ENCODE measurements around the gene CDKN2B-AS1. TPM values are rescaled to one million over a fixed set of nuclear protein-coding genes. Genes with fewer than 3 reads are reported as not detected.
A peak's percentile ranks its signal among the peaks of the same experiment; 100 is the strongest.

CDKN2B-AS1 gene
- total RNA-seq, 1 experiment from 2014 or later: 8.4 TPM

- Histone ChIP-seq H3K27ac (no peak overlapping the region), H3K4me1 (peaks cover 3% of the 10 kb centered on the region), H3K9me3 (replicated peaks) (no peaks in the 10 kb centered on the region), H3K4me3 (no peak overlapping the region), H3K36me3 (no peaks in the 10 kb centered on the region), H3K27me3 (no peaks in the 10 kb centered on the region)
- DNase-seq: no peak
Observed at GRCh38 chr9:22114956-22115355, 120.4 kb downstream of the CDKN2B-AS1 start.

GRCh38 chr9:22116758-22117157 is 122.2 kb downstream of the CDKN2B-AS1 start:
- Histone ChIP-seq H3K27ac (no peak overlapping the region), H3K4me3 (no peak overlapping the region), H3K4me1 (peaks cover 3% of the 10 kb centered on the region)

GRCh38 chr9:22117511-22118384 is 123.2 kb downstream of the CDKN2B-AS1 start:
- no peaks in the 10 kb centered on the region for H3K27me3 ChIP-seq
- peaks cover 3% of the 10 kb centered on the region for H3K4me1 ChIP-seq
- H3K36me3 ChIP-seq: no peaks in the 10 kb centered on the region
- no peak overlapping the region for H3K4me3 ChIP-seq
- no peak for DNase-seq
- no peak overlapping the region for H3K27ac ChIP-seq
- H3K9me3 ChIP-seq (replicated peaks): no peaks in the 10 kb centered on the region

More at GRCh38 chr9:22116758-22117157, 122.2 kb downstream of the CDKN2B-AS1 start:
- H3K36me3 ChIP-seq: no peaks in the 10 kb centered on the region
- DNase-seq: no peak
- no peaks in the 10 kb centered on the region for H3K9me3 ChIP-seq (replicated peaks)
- no peaks in the 10 kb centered on the region for H3K27me3 ChIP-seq

- Histone ChIP-seq H3K4me1 (peaks cover 3% of the 10 kb centered on the region), H3K27me3 (no peaks in the 10 kb centered on the region), H3K9me3 (replicated peaks) (no peaks in the 10 kb centered on the region), H3K4me3 (no peak overlapping the region), H3K36me3 (no peaks in the 10 kb centered on the region), H3K27ac (no peak overlapping the region)
- no peak for DNase-seq
Observed at GRCh38 chr9:22118810-22119521, 124.4 kb downstream of the CDKN2B-AS1 start.

GRCh38 chr9:22119522-22120158 is 125.0 kb downstream of the CDKN2B-AS1 start:
- H3K9me3 ChIP-seq (replicated peaks): no peaks in the 10 kb centered on the region
- DNase-seq: peak in 1 of 2 experiments; percentile 49

GRCh38 chr9:22120159-22120549 is 125.6 kb downstream of the CDKN2B-AS1 start:
- Histone ChIP-seq H3K27me3 (no peaks in the 10 kb centered on the region), H3K4me1 (peaks cover 7% of the 10 kb centered on the region; the same call in 1 of the 2 replicates), H3K9me3 (replicated peaks) (no peaks in the 10 kb centered on the region), H3K4me3 (no peak overlapping the region), H3K36me3 (no peaks in the 10 kb centered on the region), H3K27ac (no peak overlapping the region)
- DNase-seq: no peak

More at GRCh38 chr9:22119522-22120158, 125.0 kb downstream of the CDKN2B-AS1 start:
- Histone ChIP-seq H3K4me3 (no peak overlapping the region), H3K27ac (no peak overlapping the region), H3K36me3 (no peaks in the 10 kb centered on the region), H3K4me1 (peaks cover 6% of the 10 kb centered on the region), H3K27me3 (no peaks in the 10 kb centered on the region)

GRCh38 chr9:22120595-22120994 is 126.0 kb downstream of the CDKN2B-AS1 start:
- Histone ChIP-seq H3K27ac (no peak overlapping the region), H3K27me3 (no peaks in the 10 kb centered on the region), H3K4me1 (peaks cover 7% of the 10 kb centered on the region; the same call in 1 of the 2 replicates), H3K4me3 (no peak overlapping the region), H3K9me3 (replicated peaks) (no peaks in the 10 kb centered on the region), H3K36me3 (no peaks in the 10 kb centered on the region)
- DNase-seq: no peak

- H3K27ac ChIP-seq: no peak overlapping the region
- H3K36me3 ChIP-seq: no peaks in the 10 kb centered on the region
- no peak overlapping the region for H3K4me3 ChIP-seq
- peaks cover 7% of the 10 kb centered on the region; the same call in 1 of the 2 replicates for H3K4me1 ChIP-seq
- DNase-seq: peak; percentile 24 to 45
- H3K27me3 ChIP-seq: no peaks in the 10 kb centered on the region
- no peaks in the 10 kb centered on the region for H3K9me3 ChIP-seq (replicated peaks)
Observed at GRCh38 chr9:22124263-22125011, 129.8 kb downstream of the CDKN2B-AS1 start.

- Histone ChIP-seq H3K4me3 (no peak overlapping the region), H3K27ac (no peak overlapping the region), H3K27me3 (no peaks in the 10 kb centered on the region), H3K9me3 (replicated peaks) (no peaks in the 10 kb centered on the region), H3K4me1 (peaks cover 7% of the 10 kb centered on the region), H3K36me3 (no peaks in the 10 kb centered on the region)
- DNase-seq: no peak
Observed at GRCh38 chr9:22129133-22129532, 134.5 kb downstream of the CDKN2B-AS1 start.

- Histone ChIP-seq H3K27me3 (no peaks in the 10 kb centered on the region), H3K27ac (no peak overlapping the region), H3K36me3 (no peaks in the 10 kb centered on the region), H3K4me3 (no peak overlapping the region), H3K4me1 (peaks cover 4% of the 10 kb centered on the region), H3K9me3 (replicated peaks) (no peaks in the 10 kb centered on the region)
- DNase-seq: no peak
Observed at GRCh38 chr9:22129633-22130032, 135.0 kb downstream of the CDKN2B-AS1 start.

GRCh38 chr9:22131817-22132216 is 137.2 kb downstream of the CDKN2B-AS1 start:
- Histone ChIP-seq H3K4me3 (no peak overlapping the region), H3K36me3 (no peaks in the 10 kb centered on the region), H3K9me3 (replicated peaks) (no peaks in the 10 kb centered on the region), H3K27me3 (no peaks in the 10 kb centered on the region), H3K4me1 (peaks cover 6% of the 10 kb centered on the region), H3K27ac (no peak overlapping the region)
- DNase-seq: no peak

- DNase-seq: no peak
- Histone ChIP-seq H3K4me1 (peaks cover 6% of the 10 kb centered on the region), H3K27me3 (no peaks in the 10 kb centered on the region), H3K27ac (no peak overlapping the region), H3K9me3 (replicated peaks) (no peaks in the 10 kb centered on the region), H3K36me3 (no peaks in the 10 kb centered on the region), H3K4me3 (no peak overlapping the region)
Observed at GRCh38 chr9:22134390-22134789, 139.8 kb downstream of the CDKN2B-AS1 start.

GRCh38 chr9:22136461-22137096 is 142.0 kb downstream of the CDKN2B-AS1 start:
- H3K4me1 ChIP-seq: peaks cover 9% of the 10 kb centered on the region
- H3K36me3 ChIP-seq: no peaks in the 10 kb centered on the region
- H3K27me3 ChIP-seq: no peaks in the 10 kb centered on the region
- no peak for DNase-seq
- H3K4me3 ChIP-seq: no peak overlapping the region
- H3K9me3 ChIP-seq (replicated peaks): no peaks in the 10 kb centered on the region
- no peak overlapping the region for H3K27ac ChIP-seq
